SK-N-SH (cell line): ENCODE data around the gene SMURF1. TPM values are rescaled to one million over a fixed set of nuclear protein-coding genes. Genes with fewer than 3 reads are reported as not detected.

ENCODE experiments used
- CTCF ChIA-PET: fragments of 300-600, 350-600 bp; formaldehyde crosslinking; extraction: SDS; loops from one replicate; lab custom pipeline; 2021; lab: Yijun Ruan, JAX
- POLR2A ChIA-PET: fragments of 350-600 bp; sonication (Branson Sonifier 250); formaldehyde crosslinking; extraction: SDS; loops from one replicate; lab custom pipeline; 2020; ENCODE audit warnings: antibody characterized with exemption, inconsistent platforms; lab: Yijun Ruan, JAX
- DNase-seq: peaks from one replicate; pipeline ENCODE4 v3.0.0; 2012
- H2AFZ ChIP-seq: fragments of 200-600 bp; sonication (generic); 2 replicates; pipeline ENCODE4 v1.8.1; 2016; ENCODE audit warnings: antibody characterized with exemption, mild to moderate bottlenecking, low read depth
- H3F3A ChIP-seq: fragments of 200-600 bp; sonication (generic); replicated peaks from 2 replicates; pipeline ENCODE3; 2016; ENCODE audit warnings: antibody characterized with exemption, mild to moderate bottlenecking; ENCODE audit not compliant: insufficient read depth
- H3K27ac ChIP-seq, 2 experiments: fragments of 200-500 bp in 1 of 2; fragments of 200-600 bp in 1 of 2; sonication (Bioruptor generic) in 1 of 2; sonication (generic), shearing (Covaris generic) in 1 of 2; 2 replicates each; pipeline versions ENCODE4 v1.5.1 to v1.6.1; 2014 to 2016; ENCODE audit warnings: low read depth in 2 of 2, inconsistent platforms in 1 of 2, low read length in 1 of 2, mild to moderate bottlenecking in 1 of 2, mixed read lengths in 1 of 2
- H3K27me3 ChIP-seq: fragments of 200-600 bp; sonication (generic), shearing (Covaris generic); 2 replicates; pipeline ENCODE4 v1.6.1; 2016; ENCODE audit warnings: mixed run types; ENCODE audit not compliant: insufficient read depth
- H3K36me3 ChIP-seq, 2 experiments: fragments of 200-500 bp in 1 of 2; fragments of 200-600 bp in 1 of 2; sonication (Bioruptor generic) in 1 of 2; sonication (generic) in 1 of 2; replicated peaks in 1 of 2; 2 replicates each; pipeline versions ENCODE3 to v1.5.1; 2014 to 2016; ENCODE audit warnings: low read length in 1 of 2, mild to moderate bottlenecking in 1 of 2; ENCODE audit not compliant: insufficient read depth in 2 of 2, control insufficient read depth in 1 of 2
- H3K4me1 ChIP-seq, 2 experiments: fragments of 200-500 bp in 1 of 2; fragments of 200-600 bp in 1 of 2; sonication (Bioruptor generic) in 1 of 2; sonication (generic), shearing (Covaris generic) in 1 of 2; 2 replicates each; pipeline versions ENCODE4 v1.5.1 to v1.6.1; 2014 to 2016; ENCODE audit warnings: low read depth in 1 of 2, low read length in 1 of 2, mixed run types in 1 of 2; ENCODE audit not compliant: insufficient read depth in 2 of 2, control insufficient read depth in 1 of 2
- H3K4me2 ChIP-seq: fragments of 200-600 bp; sonication (generic), shearing (Covaris generic); 2 replicates; pipeline ENCODE4 v1.6.1; 2017; ENCODE audit warnings: mixed run types
- H3K4me3 ChIP-seq, 2 experiments: fragments of 200-500 bp in 1 of 2; fragments of 200-600 bp in 1 of 2; sonication (Bioruptor generic) in 1 of 2; sonication (generic), shearing (Covaris generic) in 1 of 2; 2 replicates each; pipeline versions ENCODE4 v1.5.1 to v1.8.1; 2014 to 2016; ENCODE audit warnings: low read depth in 2 of 2, inconsistent platforms in 1 of 2, low read length in 1 of 2, mild to moderate bottlenecking in 1 of 2, mixed read lengths in 1 of 2, moderate library complexity in 1 of 2
- H3K79me2 ChIP-seq: fragments of 200-600 bp; sonication (generic); 2 replicates; pipeline ENCODE4 v1.8.1; 2017; ENCODE audit warnings: mild to moderate bottlenecking; ENCODE audit not compliant: insufficient read depth
- H3K9ac ChIP-seq: fragments of 200-600 bp; sonication (generic); 2 replicates; pipeline ENCODE4 v1.6.1; 2017; ENCODE audit warnings: mixed run types
- H3K9me2 ChIP-seq: fragments of 200-600 bp; sonication (generic); 2 replicates; pipeline ENCODE4 v1.6.1; 2017; ENCODE audit warnings: mixed run types
- H3K9me3 ChIP-seq: fragments of 200-600 bp; sonication (generic); 2 replicates; pipeline ENCODE4 v1.6.1; 2017; ENCODE audit warnings: mixed run types, mild to moderate bottlenecking, moderate library complexity
- H4K20me1 ChIP-seq: fragments of 200-600 bp; sonication (generic); 2 replicates; pipeline ENCODE4 v1.6.1; 2017; ENCODE audit warnings: mild to moderate bottlenecking, mixed run types; ENCODE audit not compliant: insufficient read depth
- CHD2 ChIP-seq: fragments of 150-350 bp; IDR thresholded peaks from 2 replicates; pipeline ENCODE4 v1.6.1; 2018; ENCODE audit warnings: low read length; ENCODE audit not compliant: partially characterized antibody
- ELF1 ChIP-seq: IDR thresholded peaks from 2 replicates; pipeline ENCODE4 v1.4.0; 2012
- FOSL2 ChIP-seq: IDR thresholded peaks from 2 replicates; pipeline ENCODE4 v1.4.0; 2012; ENCODE audit warnings: low read depth, mild to moderate bottlenecking, moderate library complexity, borderline replicate concordance
- GABPA ChIP-seq: IDR thresholded peaks from 2 replicates; pipeline ENCODE4 v1.4.0; 2012; ENCODE audit warnings: low read depth, mild to moderate bottlenecking
- GATA2 ChIP-seq: sonication (generic); formaldehyde crosslinking; IDR thresholded peaks from 2 replicates; pipeline ENCODE4 v1.5.0; 2020; ENCODE audit warnings: mild to moderate bottlenecking, missing genetic modification reagents
- JUND ChIP-seq: IDR thresholded peaks from 2 replicates; pipeline ENCODE4 v1.4.0; 2012
- MEF2A ChIP-seq: IDR thresholded peaks from 2 replicates; pipeline ENCODE4 v1.4.0; 2012; ENCODE audit warnings: low read depth, borderline replicate concordance
- NFIC ChIP-seq: IDR thresholded peaks from 2 replicates; pipeline ENCODE4 v1.4.0; 2012; ENCODE audit warnings: borderline replicate concordance
- NRF1 ChIP-seq: IDR thresholded peaks from 2 replicates; pipeline ENCODE4 v1.6.1; 2012; ENCODE audit warnings: low read depth, mild to moderate bottlenecking, low read length
- POLR2AphosphoS5 ChIP-seq: IDR thresholded peaks from 2 replicates; pipeline ENCODE4 v1.6.1; 2012; ENCODE audit warnings: low read depth, low read length
- RXRA ChIP-seq: IDR thresholded peaks from 2 replicates; pipeline ENCODE4 v1.4.0; 2012; ENCODE audit warnings: low read depth, mild to moderate bottlenecking, borderline replicate concordance
- SIN3A ChIP-seq: IDR thresholded peaks from 2 replicates; pipeline ENCODE4 v1.6.1; 2012; ENCODE audit warnings: low read depth, mild to moderate bottlenecking, low read length, moderate library complexity, borderline replicate concordance
- TAF1 ChIP-seq: IDR thresholded peaks from 2 replicates; pipeline ENCODE4 v1.6.1; 2012; ENCODE audit warnings: low read depth, mild to moderate bottlenecking, low read length, moderate library complexity, borderline replicate concordance
- YY1 ChIP-seq: IDR thresholded peaks from 2 replicates; pipeline ENCODE4 v1.4.0; 2012; ENCODE audit warnings: low read depth, mild to moderate bottlenecking
- WGBS: methylation state at CpG from one replicate; pipeline ENCODE4 v1.1.6; 2017; ENCODE audit warnings: low lambda C conversion rate; 5-methylcytosine and 5-hydroxymethylcytosine counted together
- polyA plus RNA-seq, 3 experiments: library from polyadenylated mRNA; depleted of rRNA; stranded (reverse); fragments of >200 nt; gene quantifications; 2 replicates each; pipeline ENCODE4 v1.2.3, GENCODE V29; 2012
- TF ChIP-seq, protein P1 (sequence below): fragments of 150-350 bp; IDR thresholded peaks from 2 replicates; pipeline ENCODE4 v1.6.1; 2016; ENCODE audit warnings: mild to moderate bottlenecking, low read depth, low read length
- TF ChIP-seq, protein P2 (sequence below): IDR thresholded peaks from 2 replicates; pipeline ENCODE4 v1.6.1; 2012; ENCODE audit warnings: mild to moderate bottlenecking, low read depth, low read length, moderate library complexity
- TF ChIP-seq, protein P3 (sequence below): IDR thresholded peaks from 2 replicates; pipeline ENCODE4; 2012
- TF ChIP-seq, protein P4 (sequence below): IDR thresholded peaks from 2 replicates; pipeline ENCODE4 v1.4.0; 2012; ENCODE audit warnings: low read depth

Gene SMURF1
- polyA plus RNA-seq, 1 of the 3 experiments (the other 2 are of a cell fraction) = 12.9 TPM

DNA sequence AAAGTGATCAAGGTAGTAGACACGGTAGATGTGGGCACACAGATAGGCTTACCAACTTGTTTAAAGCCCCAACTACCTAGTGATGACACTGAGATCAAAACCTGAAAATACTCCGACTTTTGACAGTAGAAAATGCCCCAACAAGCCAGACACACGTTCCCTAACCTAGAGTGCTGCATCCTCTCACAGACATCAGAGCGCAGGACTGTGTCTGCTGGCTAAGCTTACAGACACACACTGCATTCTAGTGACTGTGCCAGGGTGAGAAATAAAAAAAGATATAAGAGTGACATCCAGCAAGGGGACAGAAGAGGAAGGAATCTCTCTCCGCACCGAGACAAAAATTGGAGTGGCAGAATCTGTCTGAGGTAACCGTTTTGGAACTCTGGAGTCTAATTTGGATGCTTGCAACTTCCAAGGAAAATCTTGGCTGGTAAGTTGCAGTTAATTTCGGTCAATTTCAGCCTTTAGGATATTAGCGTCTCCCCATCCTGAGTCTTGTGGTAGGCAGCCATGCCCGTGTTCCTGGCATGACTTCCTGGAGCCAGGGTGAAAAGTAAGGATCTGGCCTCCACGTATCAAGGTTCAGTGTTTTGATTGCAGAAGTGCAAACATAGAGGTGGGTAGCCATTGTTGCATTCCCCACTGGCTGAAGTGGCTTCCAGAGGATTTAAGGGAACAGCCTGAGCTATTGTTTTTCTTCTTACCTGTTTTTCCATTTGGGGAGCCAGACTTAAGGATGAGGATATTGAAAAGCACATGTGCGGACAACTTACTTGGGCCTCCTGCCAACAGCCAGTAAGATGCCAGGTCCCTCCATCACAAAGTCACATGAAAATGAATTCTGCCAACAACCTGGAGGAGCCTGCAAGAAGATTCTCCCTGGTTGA is 124.1 kb downstream of the SMURF1 start:
- TF ChIP-seq GABPA = no peak
- TF ChIP-seq YY1 = no peak
- no peak for TF ChIP-seq MEF2A
- no peak for TF ChIP-seq RXRA
- H3K9me3 ChIP-seq = no peaks in the 10 kb centered on the region
- no peak overlapping the region for H3K27ac ChIP-seq
- H3K36me3 ChIP-seq = peaks cover 37 to 63% of the 10 kb centered on the region in 2 experiments
- 94% methylated on average over 12 of the region's 12 CpGs for WGBS
- no peaks in the 10 kb centered on the region for H3K27me3 ChIP-seq
- no peak overlapping the region for H2AFZ ChIP-seq
- H3F3A ChIP-seq = peaks cover 13% of the 10 kb centered on the region
- DNase-seq = no peak
- H3K9ac ChIP-seq = no peak overlapping the region
- no peak overlapping the region for H3K4me3 ChIP-seq
- no peaks in the 10 kb centered on the region for H4K20me1 ChIP-seq
- H3K79me2 ChIP-seq = peaks cover 29% of the 10 kb centered on the region; the same call in 1 of the 2 replicates
- no peaks in the 10 kb centered on the region for H3K9me2 ChIP-seq
- H3K4me2 ChIP-seq = no peak overlapping the region
- ChIA-PET POLR2A (no interaction called here), CTCF (interaction anchor here (1.5 to 2.5 kb wide), 2 partner anchors 16 to 21 kb away, joined by 5 to 10 read pairs; no protein-coding TSS in a partner anchor)
- H3K4me1 ChIP-seq = no peaks in the 10 kb centered on the region

DNA sequence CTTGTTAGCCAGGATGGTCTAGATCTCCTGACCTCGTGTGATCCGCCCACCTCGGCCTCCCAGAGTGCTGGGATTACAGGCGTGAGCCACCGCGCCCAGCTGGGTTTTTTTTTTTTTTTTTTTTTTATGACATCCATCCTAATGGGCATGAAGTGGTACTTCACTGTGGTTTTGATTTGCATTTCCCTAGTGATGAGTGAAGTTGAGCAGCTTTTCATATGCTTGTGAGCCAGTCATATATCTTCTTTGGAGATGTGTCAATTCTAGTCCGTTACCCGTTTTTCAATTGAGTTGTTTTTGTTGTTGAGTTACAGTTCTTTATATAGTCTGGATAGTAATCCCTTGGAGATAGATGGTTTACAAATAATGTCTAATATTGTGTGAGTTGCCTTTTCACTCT is 127.7 kb downstream of the SMURF1 start:
- ChIA-PET POLR2A (interaction anchor here (0.6 kb wide), 1 partner anchor 311 kb away, joined by 4 read pairs; no protein-coding TSS in a partner anchor), CTCF (interaction anchor here (1.0 kb wide), 1 partner anchor 21 kb away, joined by 3 read pairs; no protein-coding TSS in a partner anchor)
- Histone ChIP-seq H3K9me3 (no peaks in the 10 kb centered on the region), H3K4me1 (no peaks in the 10 kb centered on the region), H3K4me2 (no peak overlapping the region), H3K4me3 (no peak overlapping the region), H2AFZ (no peak overlapping the region), H3K27me3 (no peaks in the 10 kb centered on the region), H3K79me2 (peaks cover 11% of the 10 kb centered on the region; the same call in 1 of the 2 replicates), H3K9me2 (no peaks in the 10 kb centered on the region), H4K20me1 (no peaks in the 10 kb centered on the region), H3F3A (peaks cover 10% of the 10 kb centered on the region), H3K36me3 (peaks cover 73 to 82% of the 10 kb centered on the region in 2 experiments), H3K27ac (no peak overlapping the region), H3K9ac (no peak overlapping the region)
- no peak for DNase-seq
- WGBS = 95% methylated on average over 8 of the region's 8 CpGs
- TF ChIP-seq, protein P1, sequence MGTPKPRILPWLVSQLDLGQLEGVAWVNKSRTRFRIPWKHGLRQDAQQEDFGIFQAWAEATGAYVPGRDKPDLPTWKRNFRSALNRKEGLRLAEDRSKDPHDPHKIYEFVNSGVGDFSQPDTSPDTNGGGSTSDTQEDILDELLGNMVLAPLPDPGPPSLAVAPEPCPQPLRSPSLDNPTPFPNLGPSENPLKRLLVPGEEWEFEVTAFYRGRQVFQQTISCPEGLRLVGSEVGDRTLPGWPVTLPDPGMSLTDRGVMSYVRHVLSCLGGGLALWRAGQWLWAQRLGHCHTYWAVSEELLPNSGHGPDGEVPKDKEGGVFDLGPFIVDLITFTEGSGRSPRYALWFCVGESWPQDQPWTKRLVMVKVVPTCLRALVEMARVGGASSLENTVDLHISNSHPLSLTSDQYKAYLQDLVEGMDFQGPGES = no peak
- TF ChIP-seq YY1 (no peak), GABPA (no peak), FOSL2 (no peak), SIN3A (no peak), ELF1 (no peak), JUND (no peak), TAF1 (no peak), RXRA (no peak), CHD2 (no peak), NFIC (no peak), POLR2AphosphoS5 (no peak), NRF1 (no peak), GATA2 (no peak)
- TF ChIP-seq, protein P2, sequence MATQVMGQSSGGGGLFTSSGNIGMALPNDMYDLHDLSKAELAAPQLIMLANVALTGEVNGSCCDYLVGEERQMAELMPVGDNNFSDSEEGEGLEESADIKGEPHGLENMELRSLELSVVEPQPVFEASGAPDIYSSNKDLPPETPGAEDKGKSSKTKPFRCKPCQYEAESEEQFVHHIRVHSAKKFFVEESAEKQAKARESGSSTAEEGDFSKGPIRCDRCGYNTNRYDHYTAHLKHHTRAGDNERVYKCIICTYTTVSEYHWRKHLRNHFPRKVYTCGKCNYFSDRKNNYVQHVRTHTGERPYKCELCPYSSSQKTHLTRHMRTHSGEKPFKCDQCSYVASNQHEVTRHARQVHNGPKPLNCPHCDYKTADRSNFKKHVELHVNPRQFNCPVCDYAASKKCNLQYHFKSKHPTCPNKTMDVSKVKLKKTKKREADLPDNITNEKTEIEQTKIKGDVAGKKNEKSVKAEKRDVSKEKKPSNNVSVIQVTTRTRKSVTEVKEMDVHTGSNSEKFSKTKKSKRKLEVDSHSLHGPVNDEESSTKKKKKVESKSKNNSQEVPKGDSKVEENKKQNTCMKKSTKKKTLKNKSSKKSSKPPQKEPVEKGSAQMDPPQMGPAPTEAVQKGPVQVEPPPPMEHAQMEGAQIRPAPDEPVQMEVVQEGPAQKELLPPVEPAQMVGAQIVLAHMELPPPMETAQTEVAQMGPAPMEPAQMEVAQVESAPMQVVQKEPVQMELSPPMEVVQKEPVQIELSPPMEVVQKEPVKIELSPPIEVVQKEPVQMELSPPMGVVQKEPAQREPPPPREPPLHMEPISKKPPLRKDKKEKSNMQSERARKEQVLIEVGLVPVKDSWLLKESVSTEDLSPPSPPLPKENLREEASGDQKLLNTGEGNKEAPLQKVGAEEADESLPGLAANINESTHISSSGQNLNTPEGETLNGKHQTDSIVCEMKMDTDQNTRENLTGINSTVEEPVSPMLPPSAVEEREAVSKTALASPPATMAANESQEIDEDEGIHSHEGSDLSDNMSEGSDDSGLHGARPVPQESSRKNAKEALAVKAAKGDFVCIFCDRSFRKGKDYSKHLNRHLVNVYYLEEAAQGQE = no peak
- TF ChIP-seq, protein P3, sequence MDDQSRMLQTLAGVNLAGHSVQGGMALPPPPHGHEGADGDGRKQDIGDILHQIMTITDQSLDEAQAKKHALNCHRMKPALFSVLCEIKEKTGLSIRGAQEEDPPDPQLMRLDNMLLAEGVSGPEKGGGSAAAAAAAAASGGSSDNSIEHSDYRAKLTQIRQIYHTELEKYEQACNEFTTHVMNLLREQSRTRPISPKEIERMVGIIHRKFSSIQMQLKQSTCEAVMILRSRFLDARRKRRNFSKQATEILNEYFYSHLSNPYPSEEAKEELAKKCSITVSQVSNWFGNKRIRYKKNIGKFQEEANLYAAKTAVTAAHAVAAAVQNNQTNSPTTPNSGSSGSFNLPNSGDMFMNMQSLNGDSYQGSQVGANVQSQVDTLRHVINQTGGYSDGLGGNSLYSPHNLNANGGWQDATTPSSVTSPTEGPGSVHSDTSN = no peak
- TF ChIP-seq, protein P4, sequence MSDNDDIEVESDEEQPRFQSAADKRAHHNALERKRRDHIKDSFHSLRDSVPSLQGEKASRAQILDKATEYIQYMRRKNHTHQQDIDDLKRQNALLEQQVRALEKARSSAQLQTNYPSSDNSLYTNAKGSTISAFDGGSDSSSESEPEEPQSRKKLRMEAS = no peak
